HG02623 (cell line): ENCODE measurements around the gene COMMD1.
"Not testable (repeated sequence)": the region's sequence is repeated elsewhere in the genome, so short reads cannot be mapped to it uniquely, and the experiment has no call there.

Experiments used
- ATAC-seq: cut with Tn5 transposase; IDR thresholded peaks from one replicate; pipeline ENCODE4 v1.9.1; 2021; ENCODE audit warnings: moderate library complexity; ENCODE audit not compliant: unreplicated experiment

Gene COMMD1

GRCh38 chr2:61962095-61962984 is 56.9 kb downstream of the COMMD1 start:
- ATAC-seq, result no peak

- no peak for ATAC-seq
These were observed 60.7 kb downstream of the COMMD1 start for GRCh38 chr2:61966087-61966727.

- ATAC-seq, result no peak
These were observed 61.8 kb downstream of the COMMD1 start for GRCh38 chr2:61967262-61967661.

GRCh38 chr2:61969376-61969775 is 63.9 kb downstream of the COMMD1 start:
- ATAC-seq, result no peak

GRCh38 chr2:61970807-61971556 is 65.5 kb downstream of the COMMD1 start:
- no peak for ATAC-seq

- no peak for ATAC-seq
These were observed 73.0 kb downstream of the COMMD1 start for GRCh38 chr2:61978522-61978921.

- ATAC-seq, result no peak
These were observed 75.3 kb downstream of the COMMD1 start for GRCh38 chr2:61980758-61981157.

GRCh38 chr2:61984682-61985081 is 79.2 kb downstream of the COMMD1 start:
- no peak for ATAC-seq

- no peak for ATAC-seq
These were observed 83.2 kb downstream of the COMMD1 start for GRCh38 chr2:61988462-61989366.

- no peak for ATAC-seq
These were observed 88.0 kb downstream of the COMMD1 start for GRCh38 chr2:61993422-61994024.

GRCh38 chr2:61994531-61994930 is 89.1 kb downstream of the COMMD1 start:
- no peak for ATAC-seq

GRCh38 chr2:61995065-61995464 is 89.6 kb downstream of the COMMD1 start:
- no peak for ATAC-seq

GRCh38 chr2:61995515-61995914 is 90.0 kb downstream of the COMMD1 start:
- ATAC-seq, result peak; percentile 75

GRCh38 chr2:61998426-61998825 is 93.0 kb downstream of the COMMD1 start:
- ATAC-seq, result no peak

- no peak for ATAC-seq
These were observed 95.1 kb downstream of the COMMD1 start for GRCh38 chr2:62000538-62000937.

GRCh38 chr2:62001431-62001830 is 96.0 kb downstream of the COMMD1 start:
- ATAC-seq, result no peak

GRCh38 chr2:62004428-62004827 is 99.0 kb downstream of the COMMD1 start:
- not testable (repeated sequence) for ATAC-seq

- no peak for ATAC-seq
These were observed 102.1 kb downstream of the COMMD1 start for GRCh38 chr2:62007555-62007954.

GRCh38 chr2:62010632-62011256 is 105.3 kb downstream of the COMMD1 start:
- no peak for ATAC-seq

GRCh38 chr2:62013641-62014040 is 108.2 kb downstream of the COMMD1 start:
- no peak for ATAC-seq
